Measurements from ENCODE around the gene ZCCHC4.

The ZCCHC4 gene, protein sequence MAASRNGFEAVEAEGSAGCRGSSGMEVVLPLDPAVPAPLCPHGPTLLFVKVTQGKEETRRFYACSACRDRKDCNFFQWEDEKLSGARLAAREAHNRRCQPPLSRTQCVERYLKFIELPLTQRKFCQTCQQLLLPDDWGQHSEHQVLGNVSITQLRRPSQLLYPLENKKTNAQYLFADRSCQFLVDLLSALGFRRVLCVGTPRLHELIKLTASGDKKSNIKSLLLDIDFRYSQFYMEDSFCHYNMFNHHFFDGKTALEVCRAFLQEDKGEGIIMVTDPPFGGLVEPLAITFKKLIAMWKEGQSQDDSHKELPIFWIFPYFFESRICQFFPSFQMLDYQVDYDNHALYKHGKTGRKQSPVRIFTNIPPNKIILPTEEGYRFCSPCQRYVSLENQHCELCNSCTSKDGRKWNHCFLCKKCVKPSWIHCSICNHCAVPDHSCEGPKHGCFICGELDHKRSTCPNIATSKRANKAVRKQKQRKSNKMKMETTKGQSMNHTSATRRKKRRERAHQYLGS

DNA sequence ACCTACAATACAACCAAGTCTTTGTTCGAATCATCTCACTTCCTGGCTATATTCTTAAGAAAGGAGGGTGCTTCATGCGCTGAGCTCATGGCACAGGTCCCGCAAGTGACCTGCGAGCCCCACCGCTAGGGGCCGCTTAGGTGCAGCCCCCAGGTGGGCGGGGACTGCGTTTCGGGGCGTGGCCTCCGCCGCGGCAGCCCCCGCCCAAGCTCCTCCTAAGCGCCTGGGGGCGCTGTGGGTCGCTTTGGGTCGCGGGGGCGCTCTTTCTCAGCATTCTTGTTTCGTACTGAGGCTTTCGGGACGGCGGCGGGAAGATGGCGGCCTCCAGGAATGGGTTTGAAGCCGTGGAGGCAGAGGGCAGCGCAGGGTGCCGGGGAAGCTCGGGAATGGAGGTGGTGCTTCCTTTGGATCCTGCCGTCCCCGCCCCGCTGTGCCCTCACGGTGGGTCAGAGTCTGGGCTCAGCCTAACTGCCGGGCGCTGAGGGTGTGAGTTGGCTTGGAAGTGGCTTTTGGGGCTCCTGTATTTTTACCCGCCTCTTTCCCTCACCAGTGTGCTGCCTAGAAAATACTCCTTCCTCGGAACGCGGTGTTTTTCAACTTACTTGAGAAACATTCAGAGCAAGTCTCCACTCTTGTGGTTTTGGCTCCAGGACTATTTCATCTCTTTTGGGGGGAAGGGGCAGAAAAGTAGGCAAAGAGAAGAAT, at the start of gene ZCCHC4:
Gene ZCCHC4 (plus strand): TSS at position 279 of the 705 bp plus-strand sequence. CDS start 36 bp downstream, at position 315.
- DNase-seq (ENCODE audit: low spot score): peak; percentile 83
- FAIRE-seq: no peak

DNA sequence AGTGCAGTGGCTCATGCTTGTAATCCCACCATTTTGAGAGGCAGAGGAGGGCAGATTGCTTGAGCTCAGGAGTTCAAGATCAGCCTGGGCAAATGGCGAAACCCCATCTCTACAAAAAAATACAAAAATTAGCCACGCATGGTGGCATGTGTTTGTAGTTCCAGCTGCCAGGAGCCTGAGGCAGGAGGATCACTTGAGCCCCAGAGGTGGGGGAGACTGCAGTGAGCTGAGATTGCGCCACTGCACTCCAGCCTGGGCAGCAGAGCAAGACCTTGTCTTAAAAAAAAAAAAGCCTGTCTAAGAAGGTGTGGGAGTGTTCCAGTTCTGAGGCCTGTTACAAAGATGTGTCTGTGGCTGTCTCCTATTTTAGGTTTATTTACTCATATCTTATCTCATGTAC, 40.7 kb upstream of the ZCCHC4 start:
- DNase-seq (ENCODE audit: low spot score) (no peak), FAIRE-seq (no peak)

DNA sequence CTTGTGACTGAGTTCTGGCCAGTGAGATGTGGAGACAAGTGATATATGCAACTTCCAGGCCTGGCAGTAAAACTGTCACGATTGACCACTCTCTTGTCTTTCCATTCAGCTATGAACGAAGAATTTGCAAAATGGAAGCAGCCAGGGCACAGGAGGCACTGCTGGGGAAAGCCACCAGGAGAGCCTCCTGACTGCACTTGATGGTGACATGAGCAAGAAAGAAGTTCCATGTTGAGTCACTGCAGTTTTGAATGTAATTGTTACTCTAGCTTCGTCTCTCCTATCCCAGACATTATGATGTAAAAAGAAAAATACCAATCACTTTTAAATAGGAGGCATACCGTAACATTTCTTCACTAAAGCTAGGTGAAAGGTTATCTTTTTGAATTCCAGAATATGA, 32.4 kb upstream of the ZCCHC4 start:
- no peak for DNase-seq (ENCODE audit: low spot score)
- FAIRE-seq: no peak

GRCh38 chr4:25283948-25284347, 28.6 kb upstream of the ZCCHC4 start:
- FAIRE-seq: no peak
- DNase-seq (ENCODE audit: low spot score): no peak

DNA sequence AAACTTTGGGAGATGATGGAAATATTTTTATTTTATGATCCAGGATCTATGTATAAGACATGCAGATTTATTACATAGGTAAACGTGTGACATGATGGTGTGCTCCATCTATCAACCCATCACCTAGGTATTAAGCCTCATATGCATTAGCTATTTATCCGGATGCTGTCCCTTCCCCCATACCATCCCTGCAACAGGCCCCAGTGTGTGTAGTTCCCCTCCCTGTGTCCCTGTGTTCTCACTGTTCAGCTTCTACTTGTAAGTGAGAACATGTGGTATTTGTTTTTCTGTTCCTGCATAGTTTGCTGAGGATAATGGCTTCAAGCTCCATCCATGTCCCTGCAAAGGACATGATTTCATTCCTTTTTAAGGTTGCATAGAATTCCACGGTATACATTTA, 28.1 kb upstream of the ZCCHC4 start:
- FAIRE-seq (no peak), DNase-seq (ENCODE audit: low spot score) (no peak)

DNA sequence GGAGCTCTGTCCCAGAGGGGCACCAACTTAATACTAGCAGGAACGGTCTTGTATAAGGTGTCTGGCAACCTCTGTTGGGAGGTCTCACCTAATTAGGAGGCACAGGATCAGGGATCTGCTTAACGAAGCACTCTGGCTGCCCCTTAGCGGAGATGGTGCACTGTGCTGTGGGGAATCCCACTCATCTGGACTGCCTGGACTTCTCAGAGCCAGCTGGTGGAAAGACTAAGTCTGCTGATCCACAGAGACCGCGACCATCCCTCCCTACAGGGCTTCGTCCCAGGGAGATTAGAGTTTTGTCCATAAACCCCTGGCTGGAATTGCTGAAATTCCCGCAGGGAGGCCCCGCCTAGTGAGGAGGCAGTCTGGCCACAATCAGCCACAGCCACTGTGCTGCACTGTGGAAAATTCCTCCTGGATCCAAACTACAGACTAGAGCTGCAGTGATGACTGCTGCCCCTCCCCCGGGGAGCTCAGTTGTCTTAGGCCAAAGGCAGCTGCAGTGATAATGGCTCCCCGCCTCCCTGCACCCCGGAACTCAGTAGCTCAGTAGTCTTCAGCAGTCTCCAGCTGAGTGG, 22.0 kb upstream of the ZCCHC4 start:
- no peak for DNase-seq (ENCODE audit: low spot score)

GRCh38 chr4:25291158-25291733, 21.3 kb upstream of the ZCCHC4 start:
- no peak for FAIRE-seq

More for the DNA sequence above, 22.0 kb upstream of the ZCCHC4 start:
- FAIRE-seq: no peak

GRCh38 chr4:25297528-25298242, 14.9 kb upstream of the ZCCHC4 start:
- DNase-seq (ENCODE audit: low spot score) (no peak), FAIRE-seq (no peak)

More at GRCh38 chr4:25291158-25291733, 21.3 kb upstream of the ZCCHC4 start:
- DNase-seq (ENCODE audit: low spot score): no peak

GRCh38 chr4:25299476-25300203, 12.9 kb upstream of the ZCCHC4 start:
- no peak for DNase-seq (ENCODE audit: low spot score)

DNA sequence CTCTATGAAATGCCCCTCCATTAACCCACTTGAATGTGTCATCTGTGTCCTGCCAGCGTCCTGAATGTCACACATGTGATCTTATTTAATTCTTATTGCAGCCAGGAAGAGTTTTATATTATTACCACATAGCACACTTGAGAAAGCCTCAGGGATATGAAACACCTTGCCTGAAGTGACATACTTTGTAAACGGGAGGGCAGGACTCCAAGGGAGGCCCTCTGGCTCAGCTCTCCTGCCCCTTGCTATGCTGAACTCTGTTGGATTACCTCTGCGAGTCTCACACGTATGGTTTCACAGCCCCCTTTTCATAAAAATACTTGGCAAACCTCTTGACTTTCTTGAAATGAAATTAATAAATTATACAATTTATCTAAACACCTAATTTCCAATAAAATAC, 11.1 kb upstream of the ZCCHC4 start:
- no peak for DNase-seq (ENCODE audit: low spot score)
- no peak for FAIRE-seq

More at GRCh38 chr4:25299476-25300203, 12.9 kb upstream of the ZCCHC4 start:
- FAIRE-seq: no peak

- FAIRE-seq (no peak), DNase-seq (ENCODE audit: low spot score) (no peak)
Observed at GRCh38 chr4:25302626-25303025, 9.9 kb upstream of the ZCCHC4 start.

DNA sequence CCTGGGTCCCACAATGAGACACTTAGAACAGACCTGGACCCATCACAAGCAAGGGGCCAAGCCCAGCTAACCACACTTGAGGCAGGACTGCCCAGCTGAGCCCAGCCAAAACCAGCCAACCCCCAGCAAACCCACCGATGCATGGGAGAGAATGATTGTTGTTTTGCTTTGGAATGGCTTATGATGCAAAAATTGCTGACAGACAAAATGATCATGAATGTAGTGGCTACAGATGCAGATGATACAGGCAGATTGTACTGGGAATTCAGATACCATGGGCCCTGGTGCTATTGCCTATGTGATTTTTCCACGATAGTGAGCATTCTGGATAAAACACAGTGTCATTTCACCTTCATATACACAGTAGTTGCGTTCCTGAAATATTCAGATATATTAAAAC, 9.0 kb upstream of the ZCCHC4 start:
- no peak for FAIRE-seq
- no peak for DNase-seq (ENCODE audit: low spot score)

- FAIRE-seq (no peak), DNase-seq (ENCODE audit: low spot score) (no peak)
Observed at GRCh38 chr4:25306518-25307057, 6.0 kb upstream of the ZCCHC4 start.

- FAIRE-seq: no peak
- DNase-seq (ENCODE audit: low spot score): no peak
Observed at GRCh38 chr4:25307596-25307995, 5.0 kb upstream of the ZCCHC4 start.

DNA sequence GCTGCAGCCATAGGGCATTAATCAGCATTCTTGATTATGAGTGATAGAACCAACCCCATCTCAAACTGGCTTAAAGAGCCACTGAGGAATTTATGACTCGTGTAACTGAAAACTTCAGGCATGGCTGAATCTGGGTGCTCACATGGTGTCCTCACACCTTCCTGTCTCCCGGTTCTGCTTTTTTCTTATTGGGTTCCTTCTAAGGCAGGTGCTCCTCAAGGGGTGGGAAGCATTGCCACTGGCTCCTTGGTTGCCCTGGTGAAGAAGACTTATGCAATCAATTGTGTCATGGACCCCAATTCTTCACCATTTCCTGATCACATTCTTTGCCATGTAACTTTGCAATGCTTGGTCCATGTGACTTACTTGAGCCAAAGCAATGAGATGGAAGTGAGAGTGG, 4.3 kb upstream of the ZCCHC4 start:
- FAIRE-seq (no peak), DNase-seq (ENCODE audit: low spot score) (no peak)

DNA sequence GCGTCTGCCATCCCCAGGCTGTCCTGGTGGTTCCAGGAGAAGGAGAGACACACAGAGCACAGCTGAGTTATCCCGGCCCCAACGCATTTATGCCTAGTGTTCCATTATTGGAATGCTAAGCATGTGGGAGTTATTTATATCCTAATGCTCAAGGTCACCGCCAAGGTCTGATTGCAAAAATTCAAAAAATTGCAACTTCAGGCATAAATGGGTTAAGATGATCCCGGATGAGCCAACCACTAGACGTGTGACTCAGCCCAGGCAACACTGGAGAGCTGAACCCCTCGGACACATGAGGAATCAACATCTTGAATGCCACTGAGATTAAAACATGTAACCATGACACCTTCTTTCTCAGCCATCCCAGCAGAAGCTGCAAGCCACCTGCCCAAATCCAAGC, 3.8 kb upstream of the ZCCHC4 start:
- DNase-seq (ENCODE audit: low spot score) (no peak), FAIRE-seq (no peak)

- no peak for DNase-seq (ENCODE audit: low spot score)
- no peak for FAIRE-seq
Observed at GRCh38 chr4:25310066-25310802, 2.3 kb upstream of the ZCCHC4 start.

DNA sequence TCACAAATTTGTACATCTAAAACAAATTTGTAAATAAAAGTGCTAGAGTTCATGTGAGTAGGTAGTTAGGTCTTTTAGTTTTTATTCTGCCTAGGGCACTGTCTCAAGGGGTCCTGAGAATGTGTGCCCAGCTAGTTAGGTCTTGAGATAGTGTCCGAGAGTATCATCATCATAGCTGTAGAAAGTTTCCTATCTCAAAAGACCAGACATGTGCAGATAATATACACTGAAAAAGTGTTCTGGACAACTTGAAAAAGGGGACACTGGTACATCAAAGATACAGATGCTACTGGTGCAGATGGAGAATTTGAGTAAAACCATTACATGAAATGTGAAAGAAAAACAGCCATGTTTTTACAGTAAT, 1.8 kb upstream of the ZCCHC4 start:
- DNase-seq (ENCODE audit: low spot score): no peak
- no peak for FAIRE-seq

DNA sequence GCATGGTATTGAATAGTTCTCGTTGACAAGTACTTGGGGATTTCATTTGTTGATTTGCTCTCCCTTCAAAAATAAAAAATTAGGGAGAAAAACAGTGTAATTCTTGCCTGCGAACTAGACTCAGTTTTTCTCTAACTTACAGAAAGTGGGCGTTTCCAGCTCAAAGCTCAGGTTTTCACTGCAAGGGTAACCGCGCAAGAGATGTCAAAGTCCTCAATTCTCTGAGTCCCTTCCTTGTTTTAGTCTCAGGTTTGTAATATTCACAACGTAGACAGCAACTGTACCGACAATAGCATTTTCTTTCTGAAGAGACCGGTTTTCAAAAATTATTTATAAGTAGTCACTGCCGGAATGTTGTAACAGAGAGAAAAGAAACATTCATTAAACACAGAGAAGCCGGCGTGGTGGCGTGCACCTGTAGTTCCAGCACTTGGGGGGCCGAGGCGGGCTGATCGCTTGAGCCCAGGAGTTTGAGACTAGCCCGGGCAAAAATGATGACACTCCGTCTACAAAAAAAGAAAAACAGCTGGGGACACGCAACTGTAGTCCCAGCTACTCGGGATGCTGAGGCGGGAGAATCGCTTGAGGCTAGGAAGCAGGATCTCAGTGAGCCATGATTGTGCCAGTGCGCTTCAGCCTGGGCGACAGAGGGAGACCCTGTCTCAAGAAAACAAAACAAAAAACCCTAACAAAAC, 774 bp downstream of the ZCCHC4 start:
- FAIRE-seq (no peak), DNase-seq (ENCODE audit: low spot score) (no peak)

Data from urothelium cell line (cell line).